Transverse colon (tissue), 4 donors: ENCODE data around the gene MAPKAP1.

ENCODE experiments used
- CTCF ChIP-seq, 5 experiments: fragments of 200-600 bp in 3 of 5; fragments of 450-650 bp in 2 of 5; sonication (generic) in 3 of 5; IDR thresholded peaks; 1 replicate in 2 of 5; 2 replicates in 3 of 5; pipeline ENCODE4 v1.5.1; 2016 to 2017; ENCODE audit warnings: antibody characterized with exemption in 5 of 5, inconsistent platforms in 3 of 5, mild to moderate bottlenecking in 2 of 5, moderate library complexity in 1 of 5
- POLR2AphosphoS5 ChIP-seq, 3 donors: sonication (generic); formaldehyde crosslinking; IDR thresholded peaks; one replicate each; pipeline ENCODE4 v1.6.1; 2016; ENCODE audit warnings: antibody characterized with exemption in 3 of 3

- TF ChIP-seq POLR2AphosphoS5 (IDR thresholded peaks at IDR 0.05) (no peak), CTCF (IDR thresholded peaks at IDR 0.05) (no peak)
Measured at GRCh38 chr9:125475385-125475784, 231.6 kb downstream of the MAPKAP1 start.
